WTC11 (cell line): ENCODE measurements around the gene LRRC4. TPM values are rescaled to one million over a fixed set of nuclear protein-coding genes. Genes with fewer than 3 reads are reported as not detected.

Experiments used
- ATAC-seq: fragments of 200-7000 bp; cut with Tn5 transposase; 2 replicates; pipeline ENCODE4 v1.10.0; 2021; ENCODE audit warnings: mild to moderate bottlenecking, moderate library complexity
- CTCF ChIA-PET: fragments of 300-600 bp; sonication (Branson Sonifier 250); formaldehyde crosslinking; loops from one replicate; lab custom pipeline; 2021; ENCODE audit warnings: antibody characterized with exemption; lab: Charles Lee
- POLR2A ChIA-PET: fragments of 350-600 bp; sonication (Branson Sonifier 250); formaldehyde crosslinking; loops from one replicate; lab custom pipeline; 2021; ENCODE audit warnings: antibody characterized with exemption; lab: Charles Lee
- DNase-seq: peaks from one replicate; pipeline ENCODE4 v3.0.0; 2021; ENCODE audit warnings: low spot score
- H3K27ac Mint-ChIP-seq: 2 replicates; pipeline ENCODE4 v1.8.0; 2021; ENCODE audit warnings: mixed read lengths
- H3K27me3 Mint-ChIP-seq: 2 replicates; pipeline ENCODE4 v1.8.0; 2021; ENCODE audit warnings: low read depth, mild to moderate bottlenecking, moderate library complexity, mixed read lengths
- H3K36me3 Mint-ChIP-seq: 2 replicates; pipeline ENCODE4 v1.8.0; 2021; ENCODE audit warnings: mixed read lengths
- H3K4me1 Mint-ChIP-seq: 2 replicates; pipeline ENCODE4 v1.8.0; 2022; ENCODE audit warnings: mixed read lengths
- H3K4me3 Mint-ChIP-seq: 2 replicates; pipeline ENCODE4 v1.8.0; 2021; ENCODE audit warnings: mild to moderate bottlenecking, moderate library complexity, mixed read lengths
- H3K9me3 Mint-ChIP-seq: 2 replicates; pipeline ENCODE4 v1.8.0; 2021; ENCODE audit warnings: mixed read lengths
- AR ChIP-seq: fragments of 250-450 bp; sonication (Bioruptor Pico); IDR thresholded peaks from 2 replicates; pipeline ENCODE4 v1.9.0; 2021; ENCODE audit warnings: mild to moderate bottlenecking
- ATF2 ChIP-seq: sonication (generic); formaldehyde crosslinking; IDR thresholded peaks from 2 replicates; pipeline ENCODE4 v1.8.1; 2022; ENCODE audit warnings: low read depth, missing genetic modification reagents, borderline replicate concordance
- ATF6 ChIP-seq: sonication (generic); formaldehyde crosslinking; IDR thresholded peaks from 2 replicates; pipeline ENCODE4 v1.8.1; 2023; ENCODE audit warnings: mild to moderate bottlenecking, missing genetic modification reagents
- CREB1 ChIP-seq: sonication (generic); formaldehyde crosslinking; IDR thresholded peaks from 2 replicates; pipeline ENCODE4 v1.8.0; 2023; ENCODE audit warnings: mild to moderate bottlenecking, missing genetic modification reagents
- E2F5 ChIP-seq: sonication (generic); formaldehyde crosslinking; IDR thresholded peaks from 2 replicates; pipeline ENCODE4 v1.8.1; 2022; ENCODE audit warnings: mild to moderate bottlenecking, moderate library complexity, missing genetic modification reagents
- JAZF1 ChIP-seq: fragments of 250-450 bp; sonication (Bioruptor Pico); IDR thresholded peaks from 2 replicates; pipeline ENCODE4 v1.9.0; 2021; ENCODE audit warnings: moderate library complexity, mild to moderate bottlenecking, inconsistent platforms
- NFATC4 ChIP-seq: fragments of 250-450 bp; sonication (Bioruptor Pico); IDR thresholded peaks from 2 replicates; pipeline ENCODE4 v1.9.0; 2021; ENCODE audit warnings: mild to moderate bottlenecking
- PRDM15 ChIP-seq: sonication (generic); formaldehyde crosslinking; IDR thresholded peaks from 2 replicates; pipeline ENCODE4 v1.8.0; 2022; ENCODE audit warnings: missing genetic modification reagents
- ZNF138 ChIP-seq: sonication (generic); formaldehyde crosslinking; conservative IDR thresholded peaks from 2 replicates; pipeline ENCODE4 v1.8.1; 2022; ENCODE audit warnings: mild to moderate bottlenecking, moderate library complexity, missing genetic modification reagents
- ZNF232 ChIP-seq: sonication (generic); formaldehyde crosslinking; IDR thresholded peaks from 2 replicates; pipeline ENCODE4 v1.8.0; 2022; ENCODE audit warnings: mild to moderate bottlenecking, missing genetic modification reagents
- ZNF281 ChIP-seq: sonication (generic); formaldehyde crosslinking; IDR thresholded peaks from 2 replicates; pipeline ENCODE4 v1.8.0; 2023; ENCODE audit warnings: mild to moderate bottlenecking, missing genetic modification reagents
- ZNF423 ChIP-seq: fragments of 250-450 bp; sonication (Bioruptor Pico); IDR thresholded peaks from 2 replicates; pipeline ENCODE4 v2.1.2; 2022; ENCODE audit warnings: mild to moderate bottlenecking, moderate library complexity
- ZSCAN18 ChIP-seq: fragments of 250-450 bp; sonication (Bioruptor Pico); IDR thresholded peaks from 2 replicates; pipeline ENCODE4 v2.1.2; 2022; ENCODE audit warnings: mild to moderate bottlenecking, moderate library complexity
- total RNA-seq: library from RNA; stranded (reverse); gene quantifications from 3 replicates; pipeline ENCODE4 v1.2.3, GENCODE V29; 2021

Gene LRRC4
- total RNA-seq, 1 experiment from 2014 or later, result 14.9 TPM

GRCh38 chr7:128065872-128066271 is 34.6 kb upstream of the LRRC4 start (continued):
- no peak for TF ChIP-seq ZNF281 (CRISPR knock-in tag)
- no peak for TF ChIP-seq ATF2
- TF ChIP-seq ZSCAN18 (CRISPR knock-in tag), result no peak
- no peak for TF ChIP-seq E2F5 (CRISPR knock-in tag)
- no peak for TF ChIP-seq ZNF138 (CRISPR knock-in tag)
- no peak for TF ChIP-seq PRDM15

GRCh38 chr7:128063088-128063487 is 31.9 kb upstream of the LRRC4 start:
- Mint-ChIP-seq H3K27me3 (no peaks in the 10 kb centered on the region), H3K4me1 (peaks cover 9% of the 10 kb centered on the region), H3K4me3 (no peak overlapping the region), H3K36me3 (no peaks in the 10 kb centered on the region), H3K9me3 (no peaks in the 10 kb centered on the region), H3K27ac (no peak overlapping the region)
- ChIA-PET CTCF (no interaction called here), POLR2A (no interaction called here)
- DNase-seq, result no peak
- ATAC-seq, result no peak
- no peak for TF ChIP-seq ATF6 (CRISPR knock-in tag)
- no peak for TF ChIP-seq AR (CRISPR knock-in tag)
- no peak for TF ChIP-seq ZNF232 (CRISPR knock-in tag)
- no peak for TF ChIP-seq CREB1 (CRISPR knock-in tag)
- TF ChIP-seq ZNF423, result no peak
- TF ChIP-seq JAZF1 (CRISPR knock-in tag), result no peak
- TF ChIP-seq NFATC4 (CRISPR knock-in tag), result no peak
